Renal cortex interstitium (tissue), 11 donors: ENCODE data around the gene SERTAD4. TPM values are rescaled to one million over a fixed set of nuclear protein-coding genes. Genes with fewer than 3 reads are reported as not detected.

Experiments used
- DNase-seq, 11 donors: peaks; one replicate each; pipeline ENCODE4 v3.0.0-alpha.2; 2013; ENCODE audit warnings: low read depth in 9 of 11, low spot score in 4 of 11; ENCODE audit errors: extremely low read depth in 1 of 11
- polyA plus RNA-seq, 3 donors: library from polyadenylated mRNA; unstranded; fragments of 120-200 nt; gene quantifications; one replicate each; pipeline ENCODE4 v1.2.1, GENCODE V29; 2013; ENCODE audit not compliant: insufficient read length in 3 of 3

Gene SERTAD4
- polyA plus RNA-seq, 3 donors: 2.8 to 3.9 (median 3.5) TPM

- peak in 2 of 11 donors; percentile 9 to 18 for DNase-seq
Observed at GRCh38 chr1:210223226-210223904, 9.2 kb upstream of the SERTAD4 start.

DNA sequence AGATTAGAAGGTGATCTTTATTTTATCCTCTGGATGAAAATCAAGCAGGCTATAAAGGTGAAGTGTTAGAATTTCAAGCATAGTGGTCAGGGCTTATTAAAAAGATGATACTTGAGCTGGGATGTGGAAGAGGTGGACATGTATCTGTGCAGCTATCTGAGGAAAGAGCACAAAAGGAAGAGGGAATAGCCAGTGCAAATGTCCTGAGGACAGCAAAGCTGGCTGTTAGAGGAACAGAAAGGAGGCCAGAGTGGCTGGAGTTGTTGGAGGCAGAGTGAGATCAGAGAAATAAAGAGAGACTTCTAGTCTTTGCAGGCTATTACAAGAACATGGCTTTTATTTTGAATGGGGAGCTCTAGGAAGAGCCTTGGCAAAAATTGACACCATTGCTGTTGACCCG lies 4.4 kb upstream of the SERTAD4 start:
- no peak for DNase-seq

DNA sequence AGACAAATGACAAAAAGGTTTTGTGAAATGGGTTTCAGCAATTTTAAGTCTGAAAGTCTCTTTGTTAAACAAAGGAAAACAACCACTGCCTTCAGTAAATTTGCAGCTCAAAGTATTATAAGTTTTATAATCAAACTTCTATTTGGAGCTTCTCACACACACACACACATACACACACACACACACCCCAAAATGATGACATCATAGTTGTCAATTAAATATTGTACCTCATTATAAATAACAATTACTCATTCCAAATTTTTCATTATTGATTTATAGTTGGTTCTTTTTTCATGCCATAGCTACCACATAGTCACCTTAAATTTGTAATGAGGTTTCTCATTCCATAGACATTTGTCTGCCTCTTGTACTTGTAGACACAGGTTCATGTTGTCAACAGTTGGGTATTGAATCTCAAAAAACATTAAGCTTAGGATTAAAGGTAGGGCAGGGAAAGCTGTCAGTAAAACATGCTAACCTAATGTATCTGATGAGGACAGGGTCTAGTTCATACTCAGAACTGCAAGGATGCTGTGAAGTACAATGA lies 2.4 kb upstream of the SERTAD4 start:
- no peak for DNase-seq

DNA sequence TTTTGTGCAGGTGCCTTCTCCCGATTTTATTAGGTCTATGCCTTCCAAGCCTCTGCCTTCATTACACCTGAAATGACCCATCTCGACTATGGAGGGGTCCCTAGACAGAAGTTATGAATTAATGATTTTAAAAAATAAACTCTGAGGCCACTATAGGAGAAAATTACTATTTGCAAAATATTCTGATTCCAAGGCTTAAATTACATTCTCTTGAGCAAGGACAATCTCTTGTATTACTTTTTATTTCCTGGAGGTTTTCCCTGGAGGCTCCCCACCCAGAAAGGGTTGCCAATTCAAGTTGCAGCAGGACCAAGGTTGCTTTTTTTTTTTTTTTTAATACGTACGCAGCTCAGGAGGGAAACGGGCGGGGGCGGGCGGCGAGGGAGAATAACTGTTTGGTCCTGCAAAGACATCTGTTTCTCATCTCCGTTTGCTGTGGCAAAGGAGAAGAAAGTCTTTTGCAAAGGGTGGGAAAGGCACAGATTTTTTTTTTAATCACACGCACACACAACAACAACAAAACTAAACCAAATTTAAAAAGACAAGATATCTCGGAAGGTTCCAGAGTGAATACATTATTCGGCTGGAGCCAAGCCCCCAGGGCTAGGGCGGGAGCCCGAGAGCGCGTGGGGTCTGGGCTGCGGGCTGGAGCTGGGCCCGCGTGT lies 618 bp upstream of the SERTAD4 start:
- peak in 1 of 11 donors; percentile 9 for DNase-seq

DNA sequence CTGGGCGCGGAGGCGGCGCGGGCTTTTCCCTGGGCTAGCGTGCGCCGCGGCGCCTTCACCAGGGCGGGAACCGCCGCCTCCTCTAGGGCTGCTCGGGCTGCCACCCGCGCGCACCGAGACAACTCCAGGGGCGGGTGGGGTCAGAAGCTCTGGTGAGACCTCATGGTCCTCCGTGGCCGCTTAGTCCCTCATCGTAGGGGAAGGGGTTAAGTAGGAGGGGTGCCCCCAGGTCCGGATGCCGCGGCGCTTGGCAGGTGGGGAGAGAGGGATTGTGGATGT lies 559 bp downstream of the SERTAD4 start:
- DNase-seq: peak in 1 of 11 donors; percentile 11

- peak in 3 of 11 donors; percentile 25 to 39 (median 35) for DNase-seq
Observed at GRCh38 chr1:210233495-210234328, 1.1 kb downstream of the SERTAD4 start.

- no peak for DNase-seq
Observed at GRCh38 chr1:210234329-210234757, 1.7 kb downstream of the SERTAD4 start.

DNA sequence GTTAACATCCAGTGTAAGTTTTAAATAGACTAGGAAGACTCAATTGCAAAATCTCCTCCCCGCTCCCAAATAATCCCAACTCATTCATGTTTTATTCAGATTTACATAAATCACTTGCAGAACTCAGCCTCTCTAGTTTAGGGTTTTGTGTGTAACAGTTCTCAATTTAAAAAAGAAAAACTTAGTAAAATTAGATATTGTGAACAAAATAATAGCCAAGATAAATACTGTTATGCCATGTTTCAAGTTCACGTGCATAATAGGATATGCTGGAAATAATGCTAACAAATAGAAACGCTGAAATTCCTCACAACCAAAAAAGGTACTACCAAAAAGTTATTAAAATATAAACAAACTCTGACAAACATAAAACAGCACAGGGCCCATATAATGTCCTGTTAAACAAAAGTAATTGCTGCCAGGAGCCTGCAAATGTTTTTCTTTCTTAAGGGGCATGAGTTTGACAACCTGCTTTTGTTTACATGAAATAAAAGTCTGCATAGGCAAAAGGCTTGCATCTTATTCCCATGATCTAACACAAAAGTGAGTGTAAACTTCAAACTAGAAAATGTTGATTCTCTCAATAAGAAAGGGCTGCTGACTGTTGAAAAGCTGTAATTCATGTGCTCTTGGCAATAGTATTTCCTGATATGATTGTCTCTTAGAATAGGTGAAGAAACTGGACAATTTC lies 2.9 kb downstream of the SERTAD4 start:
- DNase-seq: no peak

- peak in 2 of 11 donors; percentile 9 to 15 for DNase-seq
Observed at GRCh38 chr1:210236386-210236839, 3.8 kb downstream of the SERTAD4 start.

GRCh38 chr1:210236840-210237409 lies 4.3 kb downstream of the SERTAD4 start:
- DNase-seq: peak in 2 of 11 donors; percentile 67 to 73

DNA sequence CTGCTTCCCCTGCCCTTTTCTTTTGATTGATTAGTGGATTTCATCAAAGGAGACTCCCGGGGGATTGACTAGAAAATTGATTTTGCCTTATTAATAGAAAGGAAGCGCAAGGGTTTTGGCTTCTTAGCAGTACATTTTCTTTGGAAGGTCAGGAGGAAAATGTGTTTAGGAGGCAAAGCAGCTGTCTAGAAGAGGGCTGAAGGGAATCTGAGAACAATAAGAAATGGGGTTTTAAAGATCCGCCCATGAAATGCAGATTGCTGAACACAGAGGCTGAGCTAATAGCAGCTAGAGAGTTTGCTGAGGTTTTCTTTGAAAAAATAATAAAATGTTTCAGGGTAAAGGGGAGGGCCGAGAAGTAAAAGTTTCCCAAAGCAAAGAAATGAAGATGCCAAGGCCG lies 4.9 kb downstream of the SERTAD4 start:
- peak in 1 of 11 donors; percentile 11 for DNase-seq

- DNase-seq: no peak
Observed at GRCh38 chr1:210237981-210238380, 5.4 kb downstream of the SERTAD4 start.

DNA sequence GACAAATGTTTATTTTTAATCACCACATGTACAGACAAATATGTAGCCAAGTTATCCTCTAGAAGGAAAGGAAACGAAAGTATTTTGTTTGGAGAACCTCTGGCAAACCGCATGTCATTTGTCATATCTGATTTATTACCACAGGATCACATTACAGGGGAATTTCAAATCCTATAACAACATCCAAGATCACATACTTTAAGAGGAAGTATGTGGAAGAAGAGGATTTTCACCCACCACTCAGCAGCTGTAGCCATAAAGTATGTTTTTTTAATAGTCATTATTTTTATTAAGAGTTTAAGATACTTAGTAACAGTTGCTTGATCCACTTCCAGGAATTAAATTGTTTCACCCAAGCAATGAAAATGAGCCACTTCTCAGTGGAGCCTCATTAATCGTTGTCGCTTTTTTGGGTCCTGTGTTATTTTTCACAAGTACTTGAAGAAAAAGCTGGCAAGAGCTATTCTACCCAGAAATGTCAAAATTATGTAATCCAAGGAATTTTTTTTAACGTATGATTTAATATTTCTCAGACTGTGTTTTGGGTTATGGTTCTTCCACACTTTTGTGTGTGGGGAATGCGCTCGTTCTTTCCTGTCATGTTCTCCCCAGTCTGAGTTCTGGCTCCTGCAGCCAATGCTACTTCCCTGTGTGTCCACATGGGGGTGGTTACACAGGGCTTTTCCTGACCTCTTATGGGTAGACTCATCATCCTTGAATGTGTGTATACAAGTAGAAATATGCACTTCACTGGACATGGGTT lies 6.9 kb downstream of the SERTAD4 start:
- peak in 2 of 11 donors; percentile 53 to 64 for DNase-seq

- DNase-seq: no peak
Observed at GRCh38 chr1:210241121-210241520, 8.5 kb downstream of the SERTAD4 start.

GRCh38 chr1:210244746-210245367 lies 12.3 kb downstream of the SERTAD4 start:
- DNase-seq: no peak

DNA sequence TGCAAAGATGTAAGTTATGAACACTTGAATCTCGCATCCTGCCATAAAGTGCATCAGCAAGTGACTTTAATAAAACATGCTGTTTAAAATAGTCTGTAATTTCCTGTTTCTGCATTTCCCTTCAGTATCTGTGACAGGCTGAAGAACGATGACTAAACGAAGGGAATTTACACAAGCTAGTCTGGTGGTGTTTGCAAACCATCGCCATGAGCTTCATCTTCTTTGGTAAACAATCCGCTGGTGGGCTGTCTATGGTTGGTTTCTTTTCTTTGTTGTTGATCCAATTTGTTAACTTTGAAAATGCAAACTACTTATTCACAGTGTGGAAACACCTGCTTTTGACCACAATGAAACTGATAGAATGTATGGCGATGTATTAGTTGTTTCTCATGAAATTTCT lies 13.9 kb downstream of the SERTAD4 start:
- DNase-seq: no peak

DNA sequence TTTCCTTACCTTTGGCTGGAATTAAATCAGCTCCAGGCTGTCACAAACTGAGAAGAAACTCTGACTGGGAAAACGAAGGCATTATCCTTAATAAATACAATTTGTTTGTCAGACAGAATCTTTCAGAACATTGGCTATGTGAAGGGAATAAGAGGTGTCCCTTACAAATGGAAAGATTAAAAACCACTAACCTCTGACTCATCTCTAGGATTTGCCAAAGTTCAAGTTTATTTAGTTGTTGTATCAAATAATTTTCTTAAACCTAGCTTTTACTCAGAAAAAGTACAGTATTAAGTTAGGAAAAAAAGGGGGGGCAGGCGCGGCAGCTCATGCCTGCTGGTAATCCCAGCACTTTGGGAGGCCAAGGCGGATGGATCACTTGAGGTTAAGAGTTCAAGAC lies 15.7 kb downstream of the SERTAD4 start:
- DNase-seq: no peak

GRCh38 chr1:210250665-210250997 lies 18.0 kb downstream of the SERTAD4 start:
- no peak for DNase-seq
